DND-41 (cell line): ENCODE measurements around the gene TXLNB.

Source experiments
- ATAC-seq: fragments of 200-7000 bp; cut with Tn5 transposase; 3 replicates; pipeline ENCODE4 v1.9.1; 2021; ENCODE audit warnings: low read depth; ENCODE audit not compliant: insufficient read depth
- DNase-seq: peaks from one replicate; pipeline ENCODE4 v3.0.0-alpha.2; 2020
- H2AFZ ChIP-seq: 2 replicates; pipeline ENCODE4 v1.6.0; 2012; ENCODE audit warnings: low read depth, low read length
- H3K27ac ChIP-seq: 2 replicates; pipeline ENCODE4 v1.5.1; 2012; ENCODE audit warnings: low read length, inconsistent platforms
- H3K27me3 ChIP-seq: fragments of 200-600 bp; sonication (generic); 2 replicates; pipeline ENCODE4 v1.6.0; 2012; ENCODE audit warnings: low read length, mild to moderate bottlenecking, inconsistent platforms; ENCODE audit not compliant: insufficient read depth, poor library complexity
- H3K36me3 ChIP-seq: 2 replicates; pipeline ENCODE4 v1.5.1; 2012; ENCODE audit warnings: low read length, inconsistent platforms; ENCODE audit not compliant: insufficient read depth
- H3K4me1 ChIP-seq: 2 replicates; pipeline ENCODE4 v1.5.1; 2012; ENCODE audit warnings: mild to moderate bottlenecking, low read length; ENCODE audit not compliant: insufficient read depth
- H3K4me2 ChIP-seq: 2 replicates; pipeline ENCODE4 v1.6.0; 2012; ENCODE audit warnings: mild to moderate bottlenecking, moderate library complexity, low read length, inconsistent platforms; ENCODE audit not compliant: insufficient read depth
- H3K4me3 ChIP-seq, 2 experiments: fragments of 200-600 bp in 1 of 2; shearing (Covaris generic) in 1 of 2; 2 replicates each; pipeline ENCODE4 v1.5.1; 2012 to 2016; ENCODE audit warnings: inconsistent platforms in 2 of 2, low read length in 2 of 2, mild to moderate bottlenecking in 2 of 2, low read depth in 1 of 2, moderate library complexity in 1 of 2
- H3K79me2 ChIP-seq: 2 replicates; pipeline ENCODE4 v1.6.0; 2012; ENCODE audit warnings: low read length, inconsistent platforms; ENCODE audit not compliant: insufficient read depth
- H3K9ac ChIP-seq: 2 replicates; pipeline ENCODE4 v1.6.0; 2012; ENCODE audit warnings: low read depth, mild to moderate bottlenecking, inconsistent platforms, low read length, moderate library complexity
- H3K9me3 ChIP-seq: 2 replicates; pipeline ENCODE4 v1.5.1; 2012; ENCODE audit warnings: low read length, moderate library complexity, mild to moderate bottlenecking, inconsistent platforms; ENCODE audit not compliant: insufficient read depth, severe bottlenecking
- H4K20me1 ChIP-seq: 2 replicates; pipeline ENCODE4 v1.6.0; 2012; ENCODE audit warnings: low read length; ENCODE audit not compliant: insufficient read depth
- EZH2 ChIP-seq: IDR thresholded peaks from 3 replicates; pipeline ENCODE4 v1.6.1; 2012; ENCODE audit warnings: borderline replicate concordance, low read depth, mild to moderate bottlenecking, moderate library complexity, low read length, inconsistent platforms; ENCODE audit not compliant: severe bottlenecking
- TF ChIP-seq, protein P1 (sequence below): IDR thresholded peaks from 2 replicates; pipeline ENCODE4 v1.5.1; 2012; ENCODE audit warnings: borderline replicate concordance, low read length, moderate library complexity, mild to moderate bottlenecking; ENCODE audit not compliant: poor library complexity, severe bottlenecking; ENCODE audit errors: extremely low read depth

The TXLNB gene

DNA sequence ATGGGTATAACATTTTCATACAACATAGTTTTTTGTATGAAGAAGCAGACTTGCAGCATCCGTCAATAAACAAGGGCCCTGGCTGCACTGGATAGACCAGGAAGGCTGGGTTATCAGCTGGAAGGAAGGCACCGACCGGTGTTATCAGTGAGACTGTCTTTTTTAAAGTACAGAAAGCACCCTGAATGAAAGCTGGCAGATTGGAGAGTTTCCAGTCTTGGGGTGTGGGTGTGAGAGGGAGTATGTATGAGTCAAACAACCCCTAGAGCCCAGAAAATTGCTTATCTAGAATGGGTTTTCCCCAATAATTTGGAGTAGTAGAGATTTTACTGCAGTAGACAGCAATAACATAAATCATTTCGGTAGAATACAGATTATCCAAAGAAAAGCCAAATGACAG lies 42.4 kb downstream of the TXLNB start:
- no peak overlapping the region for H3K9ac ChIP-seq
- H3K4me2 ChIP-seq = no peak overlapping the region
- H4K20me1 ChIP-seq = no peaks in the 10 kb centered on the region
- no peak for DNase-seq
- no peak overlapping the region for H3K4me3 ChIP-seq
- TF ChIP-seq, protein P1, sequence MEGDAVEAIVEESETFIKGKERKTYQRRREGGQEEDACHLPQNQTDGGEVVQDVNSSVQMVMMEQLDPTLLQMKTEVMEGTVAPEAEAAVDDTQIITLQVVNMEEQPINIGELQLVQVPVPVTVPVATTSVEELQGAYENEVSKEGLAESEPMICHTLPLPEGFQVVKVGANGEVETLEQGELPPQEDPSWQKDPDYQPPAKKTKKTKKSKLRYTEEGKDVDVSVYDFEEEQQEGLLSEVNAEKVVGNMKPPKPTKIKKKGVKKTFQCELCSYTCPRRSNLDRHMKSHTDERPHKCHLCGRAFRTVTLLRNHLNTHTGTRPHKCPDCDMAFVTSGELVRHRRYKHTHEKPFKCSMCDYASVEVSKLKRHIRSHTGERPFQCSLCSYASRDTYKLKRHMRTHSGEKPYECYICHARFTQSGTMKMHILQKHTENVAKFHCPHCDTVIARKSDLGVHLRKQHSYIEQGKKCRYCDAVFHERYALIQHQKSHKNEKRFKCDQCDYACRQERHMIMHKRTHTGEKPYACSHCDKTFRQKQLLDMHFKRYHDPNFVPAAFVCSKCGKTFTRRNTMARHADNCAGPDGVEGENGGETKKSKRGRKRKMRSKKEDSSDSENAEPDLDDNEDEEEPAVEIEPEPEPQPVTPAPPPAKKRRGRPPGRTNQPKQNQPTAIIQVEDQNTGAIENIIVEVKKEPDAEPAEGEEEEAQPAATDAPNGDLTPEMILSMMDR = no peak
- no peak for TF ChIP-seq EZH2
- H3K36me3 ChIP-seq = no peaks in the 10 kb centered on the region
- no peaks in the 10 kb centered on the region for H3K79me2 ChIP-seq
- no peaks in the 10 kb centered on the region for H3K9me3 ChIP-seq
- no peaks in the 10 kb centered on the region for H3K27me3 ChIP-seq
- H3K27ac ChIP-seq = no peak overlapping the region
- H2AFZ ChIP-seq = no peak overlapping the region
- no peak for ATAC-seq
- no peaks in the 10 kb centered on the region for H3K4me1 ChIP-seq

DNA sequence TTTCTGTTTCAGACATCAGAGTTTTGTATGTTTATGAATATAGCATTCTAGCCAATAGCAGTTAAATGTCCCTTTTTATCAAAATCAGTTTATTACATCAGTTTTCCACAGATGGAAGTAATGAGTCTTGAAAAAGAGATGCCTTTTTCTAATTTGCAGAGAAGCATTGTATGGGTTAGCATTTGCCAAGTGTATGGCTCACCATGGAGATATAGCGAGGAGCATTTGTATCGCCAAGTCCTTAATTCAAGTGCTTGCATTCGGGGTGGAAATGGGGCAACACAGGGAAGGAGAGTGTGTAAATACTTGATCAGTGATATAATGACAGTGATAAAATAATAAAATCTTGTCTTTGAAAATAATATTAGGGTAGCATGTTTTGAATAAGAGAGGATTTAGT lies 42.9 kb downstream of the TXLNB start:
- Histone ChIP-seq H3K27ac (no peak overlapping the region), H3K4me2 (no peak overlapping the region), H3K27me3 (no peaks in the 10 kb centered on the region), H3K79me2 (no peaks in the 10 kb centered on the region), H3K36me3 (no peaks in the 10 kb centered on the region), H3K4me3 (no peak overlapping the region), H3K9me3 (no peaks in the 10 kb centered on the region), H3K9ac (no peak overlapping the region), H4K20me1 (no peaks in the 10 kb centered on the region), H3K4me1 (no peaks in the 10 kb centered on the region), H2AFZ (no peak overlapping the region)
- TF ChIP-seq, protein P1 = no peak
- TF ChIP-seq EZH2 = no peak
- DNase-seq (no peak), ATAC-seq (no peak)

DNA sequence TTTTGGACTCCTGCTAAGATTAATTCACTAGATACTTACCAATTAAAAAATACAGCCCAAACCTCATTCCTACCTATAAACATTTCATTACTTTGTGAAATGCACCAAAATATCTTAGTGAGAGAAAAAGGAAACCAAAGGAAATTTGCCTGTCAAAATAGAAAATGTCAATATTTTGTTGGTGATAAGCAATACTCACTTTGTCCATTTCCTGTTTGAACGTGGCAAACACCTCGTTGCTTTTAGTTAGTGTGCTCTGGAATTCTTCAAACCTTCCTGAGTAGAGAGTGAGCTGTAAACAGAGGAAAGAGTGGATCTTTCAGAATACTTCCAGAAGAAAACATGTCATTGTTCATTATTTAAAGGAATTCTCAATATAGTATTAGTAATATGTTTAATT lies 44.2 kb downstream of the TXLNB start:
- no peak for ATAC-seq
- no peak for DNase-seq
- Histone ChIP-seq H3K9me3 (no peaks in the 10 kb centered on the region), H3K79me2 (no peaks in the 10 kb centered on the region), H3K4me1 (no peaks in the 10 kb centered on the region), H2AFZ (no peak overlapping the region), H3K4me2 (no peak overlapping the region), H3K4me3 (no peak overlapping the region), H3K27ac (no peak overlapping the region), H3K9ac (no peak overlapping the region), H4K20me1 (no peaks in the 10 kb centered on the region), H3K36me3 (no peaks in the 10 kb centered on the region), H3K27me3 (no peaks in the 10 kb centered on the region)
- no peak for TF ChIP-seq EZH2
- TF ChIP-seq, protein P1 = no peak

DNA sequence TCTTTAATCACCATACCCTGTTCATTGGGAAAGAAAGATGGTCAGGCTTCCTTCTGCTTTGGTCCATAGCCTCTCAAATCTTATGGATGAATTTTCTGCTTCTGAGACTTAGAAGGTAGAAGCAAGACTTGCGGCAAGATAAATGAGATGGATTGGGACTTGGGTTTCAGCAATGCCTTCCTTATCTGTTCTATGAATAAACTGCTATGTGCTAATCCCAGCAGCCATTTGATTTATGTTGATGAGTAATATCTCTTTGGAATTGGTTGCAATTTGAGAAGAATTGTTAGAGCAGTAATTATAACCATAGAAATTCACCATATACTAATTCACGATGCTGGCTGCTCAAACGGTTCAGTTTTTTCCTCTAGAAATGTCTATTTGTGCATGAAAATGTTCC lies 48.3 kb downstream of the TXLNB start:
- TF ChIP-seq, protein P1 = no peak
- TF ChIP-seq EZH2 = no peak
- H3K9me3 ChIP-seq = no peaks in the 10 kb centered on the region
- H3K9ac ChIP-seq = no peak overlapping the region
- H3K4me1 ChIP-seq = no peaks in the 10 kb centered on the region
- H4K20me1 ChIP-seq = no peaks in the 10 kb centered on the region
- H3K79me2 ChIP-seq = no peaks in the 10 kb centered on the region
- DNase-seq (no peak), ATAC-seq (no peak)
- no peaks in the 10 kb centered on the region for H3K36me3 ChIP-seq
- H2AFZ ChIP-seq = no peak overlapping the region
- H3K27ac ChIP-seq = no peak overlapping the region
- no peak overlapping the region for H3K4me2 ChIP-seq
- no peaks in the 10 kb centered on the region for H3K27me3 ChIP-seq
- H3K4me3 ChIP-seq = no peak overlapping the region
